Measurements from ENCODE around the gene TDO2.

DNA sequence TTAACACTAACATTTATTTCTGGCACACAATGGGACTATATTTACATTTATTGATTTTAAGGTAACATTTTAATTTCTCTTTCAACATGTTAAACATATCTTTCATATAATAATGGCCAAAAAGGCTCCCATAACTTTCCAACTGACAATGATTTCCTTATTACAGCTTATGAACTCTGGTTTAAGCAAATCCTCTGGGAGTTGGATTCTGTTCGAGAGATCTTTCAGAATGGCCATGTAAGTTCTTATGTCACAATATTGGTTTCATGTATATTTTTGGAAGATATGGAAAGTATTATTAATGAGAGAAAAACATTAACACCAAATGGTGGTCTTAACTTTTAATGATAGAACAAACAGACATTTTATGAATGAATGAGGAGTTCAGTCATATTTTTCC lies 4.1 kb downstream of the TDO2 start:
- TF ChIP-seq CTCF (IDR thresholded peaks at IDR 0.05; ENCODE audit: low read depth, low read length) (no peak), EZH2phosphoT487 (IDR thresholded peaks at IDR 0.05; ENCODE audit: low read depth) (no peak)
